HepG2 (cell line): ENCODE measurements around the gene IL18RAP.

ENCODE experiments used
- FIP1L1 ChIP-seq: fragments of 200-400 bp; formaldehyde crosslinking; IDR thresholded peaks from 2 replicates; pipeline ENCODE4 v1.6.1; 2018; ENCODE audit warnings: low read depth, mild to moderate bottlenecking, low read length, moderate library complexity, borderline replicate concordance; ENCODE audit not compliant: insufficient read depth
- FOXK1 ChIP-seq: sonication (generic); formaldehyde crosslinking; IDR thresholded peaks from 2 replicates; pipeline ENCODE4 v1.4.0; 2020; ENCODE audit warnings: low read depth, missing genetic modification reagents, borderline replicate concordance
- FOXM1 ChIP-seq: sonication (generic); formaldehyde crosslinking; IDR thresholded peaks from 2 replicates; pipeline ENCODE4 v1.5.0; 2020; ENCODE audit warnings: missing genetic modification reagents
- KAT2B ChIP-seq: fragments of 150-350 bp; IDR thresholded peaks from 2 replicates; pipeline ENCODE4 v1.6.1; 2014; ENCODE audit warnings: low read depth, low read length, borderline replicate concordance
- KAT7 ChIP-seq: IDR thresholded peaks from 2 replicates; pipeline ENCODE4 v1.6.1; 2018; ENCODE audit warnings: borderline replicate concordance, missing compliant biosample characterization
- MIER2 ChIP-seq: IDR thresholded peaks from 2 replicates; pipeline ENCODE4 v1.6.1; 2016; ENCODE audit warnings: missing biosample characterization, missing genetic modification reagents
- ONECUT2 ChIP-seq: sonication (generic); formaldehyde crosslinking; IDR thresholded peaks from 2 replicates; pipeline ENCODE4 v1.4.0; 2020; ENCODE audit warnings: missing genetic modification reagents
- POLR2A ChIP-seq, 2 experiments: IDR thresholded peaks; 2 replicates each; pipeline ENCODE4 v1.6.1; 2011; ENCODE audit warnings: low read depth in 2 of 2, low read length in 2 of 2, mild to moderate bottlenecking in 1 of 2, moderate library complexity in 1 of 2; ENCODE audit not compliant: insufficient read depth in 1 of 2
- POLR2AphosphoS5 ChIP-seq: IDR thresholded peaks from 2 replicates; pipeline ENCODE4 v1.6.1; 2012; ENCODE audit warnings: low read depth, low read length
- ZNF17 ChIP-seq: sonication (generic); formaldehyde crosslinking; IDR thresholded peaks from 2 replicates; pipeline ENCODE4 v1.5.0; 2020; ENCODE audit warnings: mild to moderate bottlenecking, missing genetic modification reagents
- ZSCAN22 ChIP-seq: sonication (generic); formaldehyde crosslinking; IDR thresholded peaks from 2 replicates; pipeline ENCODE4 v1.4.0; 2020; ENCODE audit warnings: mild to moderate bottlenecking, missing genetic modification reagents
- TF ChIP-seq, protein P1 (sequence below): sonication (generic); formaldehyde crosslinking; IDR thresholded peaks from 2 replicates; pipeline ENCODE4 v1.4.0; 2020; ENCODE audit warnings: missing genetic modification reagents
- TF ChIP-seq, protein P2 (sequence below): sonication (generic); formaldehyde crosslinking; IDR thresholded peaks from 2 replicates; pipeline ENCODE4 v1.5.0; 2020; ENCODE audit warnings: mild to moderate bottlenecking, missing genetic modification reagents, moderate library complexity
- TF ChIP-seq, protein P3 (sequence below): IDR thresholded peaks from 2 replicates; pipeline ENCODE4 v1.6.1; 2012; ENCODE audit warnings: inconsistent platforms

DNA sequence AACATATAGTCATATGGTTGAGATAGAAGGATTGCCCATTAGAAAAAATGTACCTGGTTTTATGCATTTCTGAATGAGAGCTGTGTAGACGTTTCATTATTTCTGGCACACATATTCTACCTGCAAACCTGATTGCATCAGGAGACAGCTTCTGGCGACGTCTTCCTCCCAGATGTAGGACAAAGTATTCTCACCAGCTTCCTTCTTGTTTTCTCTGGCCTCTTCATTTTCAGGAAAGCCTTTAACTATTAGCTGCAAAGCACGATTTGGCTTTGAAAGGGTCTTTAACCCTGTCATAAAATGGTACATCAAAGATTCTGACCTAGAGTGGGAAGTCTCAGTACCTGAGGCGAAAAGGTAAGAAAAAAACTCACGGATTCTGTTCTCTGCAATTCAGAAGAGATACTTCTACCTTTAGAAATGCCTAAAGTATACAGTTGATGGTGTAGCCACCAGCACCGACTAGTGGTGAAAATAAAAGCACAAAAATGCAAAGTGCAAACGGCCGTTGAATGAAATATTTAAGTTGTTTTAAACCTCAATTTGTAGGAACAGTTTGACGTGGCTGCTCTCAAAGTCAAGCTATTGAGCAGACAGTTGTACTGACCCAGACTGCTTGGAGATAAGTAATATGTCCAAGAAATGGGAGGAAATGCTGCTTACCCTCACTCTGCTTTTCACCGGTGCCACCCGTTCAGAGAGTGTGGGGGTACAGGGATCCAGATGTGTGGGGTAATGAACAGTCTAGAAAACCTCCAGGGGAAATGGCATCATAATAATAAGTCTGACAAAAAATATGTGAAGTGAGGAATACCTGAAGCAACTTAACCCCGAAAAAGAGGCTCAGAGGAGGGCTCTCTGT, 20.2 kb downstream of the IL18RAP start:
- no peak for TF ChIP-seq ZSCAN22 (CRISPR knock-in tag)
- no peak for TF ChIP-seq ONECUT2 (CRISPR knock-in tag)
- no peak for TF ChIP-seq ZNF17
- TF ChIP-seq, protein P1, sequence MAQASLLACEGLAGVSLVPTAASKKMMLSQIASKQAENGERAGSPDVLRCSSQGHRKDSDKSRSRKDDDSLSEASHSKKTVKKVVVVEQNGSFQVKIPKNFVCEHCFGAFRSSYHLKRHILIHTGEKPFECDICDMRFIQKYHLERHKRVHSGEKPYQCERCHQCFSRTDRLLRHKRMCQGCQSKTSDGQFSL (CRISPR knock-in tag): no peak
- TF ChIP-seq FOXK1 (CRISPR knock-in tag): no peak
- TF ChIP-seq KAT7 (CRISPR knock-in tag): no peak
- TF ChIP-seq, protein P2, sequence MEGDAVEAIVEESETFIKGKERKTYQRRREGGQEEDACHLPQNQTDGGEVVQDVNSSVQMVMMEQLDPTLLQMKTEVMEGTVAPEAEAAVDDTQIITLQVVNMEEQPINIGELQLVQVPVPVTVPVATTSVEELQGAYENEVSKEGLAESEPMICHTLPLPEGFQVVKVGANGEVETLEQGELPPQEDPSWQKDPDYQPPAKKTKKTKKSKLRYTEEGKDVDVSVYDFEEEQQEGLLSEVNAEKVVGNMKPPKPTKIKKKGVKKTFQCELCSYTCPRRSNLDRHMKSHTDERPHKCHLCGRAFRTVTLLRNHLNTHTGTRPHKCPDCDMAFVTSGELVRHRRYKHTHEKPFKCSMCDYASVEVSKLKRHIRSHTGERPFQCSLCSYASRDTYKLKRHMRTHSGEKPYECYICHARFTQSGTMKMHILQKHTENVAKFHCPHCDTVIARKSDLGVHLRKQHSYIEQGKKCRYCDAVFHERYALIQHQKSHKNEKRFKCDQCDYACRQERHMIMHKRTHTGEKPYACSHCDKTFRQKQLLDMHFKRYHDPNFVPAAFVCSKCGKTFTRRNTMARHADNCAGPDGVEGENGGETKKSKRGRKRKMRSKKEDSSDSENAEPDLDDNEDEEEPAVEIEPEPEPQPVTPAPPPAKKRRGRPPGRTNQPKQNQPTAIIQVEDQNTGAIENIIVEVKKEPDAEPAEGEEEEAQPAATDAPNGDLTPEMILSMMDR: peak; percentile 76
- TF ChIP-seq KAT2B: no peak
- no peak for TF ChIP-seq MIER2 (CRISPR knock-in tag)
- TF ChIP-seq FOXM1 (CRISPR knock-in tag): no peak
- TF ChIP-seq, protein P3, sequence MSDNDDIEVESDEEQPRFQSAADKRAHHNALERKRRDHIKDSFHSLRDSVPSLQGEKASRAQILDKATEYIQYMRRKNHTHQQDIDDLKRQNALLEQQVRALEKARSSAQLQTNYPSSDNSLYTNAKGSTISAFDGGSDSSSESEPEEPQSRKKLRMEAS: no peak
- no peak for TF ChIP-seq POLR2A (IDR thresholded peaks at IDR 0.05; ENCODE audit: insufficient read depth in 1 of 2, low read depth in 2 of 2, low read length in 2 of 2)
- TF ChIP-seq FIP1L1: no peak
- no peak for TF ChIP-seq POLR2AphosphoS5
